WTC11 (cell line): ENCODE measurements around the gene OGDHL. TPM values are rescaled to one million over a fixed set of nuclear protein-coding genes. Genes with fewer than 3 reads are reported as not detected.

Experiments
- ATAC-seq: fragments of 200-7000 bp; cut with Tn5 transposase; 2 replicates; pipeline ENCODE4 v1.10.0; 2021; ENCODE audit warnings: mild to moderate bottlenecking, moderate library complexity
- CTCF ChIA-PET: fragments of 300-600 bp; sonication (Branson Sonifier 250); formaldehyde crosslinking; loops from one replicate; lab custom pipeline; 2021; ENCODE audit warnings: antibody characterized with exemption; lab: Charles Lee
- POLR2A ChIA-PET: fragments of 350-600 bp; sonication (Branson Sonifier 250); formaldehyde crosslinking; loops from one replicate; lab custom pipeline; 2021; ENCODE audit warnings: antibody characterized with exemption; lab: Charles Lee
- DNase-seq: peaks from one replicate; pipeline ENCODE4 v3.0.0; 2021; ENCODE audit warnings: low spot score
- H3K27ac Mint-ChIP-seq: 2 replicates; pipeline ENCODE4 v1.8.0; 2021; ENCODE audit warnings: mixed read lengths
- H3K27me3 Mint-ChIP-seq: 2 replicates; pipeline ENCODE4 v1.8.0; 2021; ENCODE audit warnings: low read depth, mild to moderate bottlenecking, moderate library complexity, mixed read lengths
- H3K36me3 Mint-ChIP-seq: 2 replicates; pipeline ENCODE4 v1.8.0; 2021; ENCODE audit warnings: mixed read lengths
- H3K4me1 Mint-ChIP-seq: 2 replicates; pipeline ENCODE4 v1.8.0; 2022; ENCODE audit warnings: mixed read lengths
- H3K4me3 Mint-ChIP-seq: 2 replicates; pipeline ENCODE4 v1.8.0; 2021; ENCODE audit warnings: mild to moderate bottlenecking, moderate library complexity, mixed read lengths
- H3K9me3 Mint-ChIP-seq: 2 replicates; pipeline ENCODE4 v1.8.0; 2021; ENCODE audit warnings: mixed read lengths
- AR ChIP-seq: fragments of 250-450 bp; sonication (Bioruptor Pico); IDR thresholded peaks from 2 replicates; pipeline ENCODE4 v1.9.0; 2021; ENCODE audit warnings: mild to moderate bottlenecking
- CBFB ChIP-seq: sonication (generic); formaldehyde crosslinking; IDR thresholded peaks from 2 replicates; pipeline ENCODE4 v1.8.1; 2022; ENCODE audit warnings: mild to moderate bottlenecking, low read depth, missing genetic modification reagents
- CDX4 ChIP-seq: fragments of 250-450 bp; sonication (Bioruptor Pico); IDR thresholded peaks from 2 replicates; pipeline ENCODE4 v1.9.0; 2021; ENCODE audit warnings: moderate library complexity, mild to moderate bottlenecking, inconsistent platforms, borderline replicate concordance
- E2F4 ChIP-seq: sonication (generic); formaldehyde crosslinking; IDR thresholded peaks from 2 replicates; pipeline ENCODE4 v1.8.1; 2022; ENCODE audit warnings: low read depth, mild to moderate bottlenecking, moderate library complexity, missing genetic modification reagents, borderline replicate concordance
- EMX1 ChIP-seq: fragments of 250-450 bp; sonication (Bioruptor Pico); IDR thresholded peaks from 2 replicates; pipeline ENCODE4 v1.8.0; 2021; ENCODE audit warnings: mild to moderate bottlenecking
- GTF2I ChIP-seq: fragments of 250-450 bp; sonication (Bioruptor Pico); conservative IDR thresholded peaks from 2 replicates; pipeline ENCODE4 v1.4.0; 2021; ENCODE audit warnings: mild to moderate bottlenecking
- HMGA2 ChIP-seq: fragments of 250-450 bp; sonication (Bioruptor Pico); IDR thresholded peaks from 2 replicates; pipeline ENCODE4 v1.4.0; 2021; ENCODE audit warnings: mild to moderate bottlenecking, moderate library complexity
- JAZF1 ChIP-seq: fragments of 250-450 bp; sonication (Bioruptor Pico); IDR thresholded peaks from 2 replicates; pipeline ENCODE4 v1.9.0; 2021; ENCODE audit warnings: moderate library complexity, mild to moderate bottlenecking, inconsistent platforms
- NFE2L1 ChIP-seq: sonication (generic); formaldehyde crosslinking; IDR thresholded peaks from 2 replicates; pipeline ENCODE4 v1.8.1; 2023; ENCODE audit warnings: missing genetic modification reagents
- PREB ChIP-seq: sonication (generic); formaldehyde crosslinking; IDR thresholded peaks from 2 replicates; pipeline ENCODE4 v1.8.1; 2022; ENCODE audit warnings: mild to moderate bottlenecking, missing genetic modification reagents, moderate library complexity, borderline replicate concordance
- RELA ChIP-seq: sonication (generic); formaldehyde crosslinking; IDR thresholded peaks from 2 replicates; pipeline ENCODE4 v1.8.1; 2022; ENCODE audit warnings: missing genetic modification reagents, mild to moderate bottlenecking, borderline replicate concordance
- SOX15 ChIP-seq: fragments of 250-450 bp; sonication (Bioruptor Pico); IDR thresholded peaks from 2 replicates; pipeline ENCODE4 v1.9.0; 2021; ENCODE audit warnings: mild to moderate bottlenecking
- STAT6 ChIP-seq: sonication (generic); formaldehyde crosslinking; conservative IDR thresholded peaks from 2 replicates; pipeline ENCODE4 v1.8.1; 2023; ENCODE audit warnings: mild to moderate bottlenecking, low read depth, missing genetic modification reagents, moderate library complexity
- ZNF121 ChIP-seq: sonication (generic); formaldehyde crosslinking; IDR thresholded peaks from 2 replicates; pipeline ENCODE4 v1.8.0; 2023; ENCODE audit warnings: missing genetic modification reagents
- ZNF281 ChIP-seq: sonication (generic); formaldehyde crosslinking; IDR thresholded peaks from 2 replicates; pipeline ENCODE4 v1.8.0; 2023; ENCODE audit warnings: mild to moderate bottlenecking, missing genetic modification reagents
- total RNA-seq: library from RNA; stranded (reverse); gene quantifications from 3 replicates; pipeline ENCODE4 v1.2.3, GENCODE V29; 2021

Gene OGDHL
- total RNA-seq, 1 experiment from 2014 or later: 35.1 TPM

GRCh38 chr10:49762566-49762877 is 399 bp upstream of the OGDHL start (continued):
- TF ChIP-seq E2F4 (CRISPR knock-in tag) (peak; percentile 1; the same call in 1 of the 2 replicates), CDX4 (CRISPR knock-in tag) (no peak), CBFB (no peak), RELA (CRISPR knock-in tag) (no peak), EMX1 (CRISPR knock-in tag) (no peak), ZNF281 (CRISPR knock-in tag) (no peak), NFE2L1 (CRISPR knock-in tag) (no peak; the same call in 1 of the 2 replicates), SOX15 (CRISPR knock-in tag) (no peak)

GRCh38 chr10:49761201-49761788 is 828 bp downstream of the OGDHL start:
- Mint-ChIP-seq H3K36me3 (peaks cover 2% of the 10 kb centered on the region; the same call in 1 of the 2 replicates), H3K27ac (no peak overlapping the region), H3K9me3 (peaks cover 1% of the 10 kb centered on the region), H3K4me3 (peak overlapping the region; percentile 67), H3K27me3 (peaks cover 16% of the 10 kb centered on the region), H3K4me1 (peaks cover 16% of the 10 kb centered on the region)
- no peak for TF ChIP-seq JAZF1 (CRISPR knock-in tag)
- TF ChIP-seq GTF2I (CRISPR knock-in tag): 0 out of 2 replicates have a peak, but pooled peaks have one; percentile 55
- TF ChIP-seq AR: no peak
- peak; percentile 66 for TF ChIP-seq ZNF121 (CRISPR knock-in tag)
- TF ChIP-seq PREB (CRISPR knock-in tag): no peak
- POLR2A ChIA-PET: no interaction called here
- CTCF ChIA-PET: interaction anchor here (0.9 to 1.0 kb wide), 2 partner anchors 16 to 20 kb away, joined by 3 read pairs; no protein-coding TSS in a partner anchor
- peak; percentile 33 for DNase-seq
- ATAC-seq: peak; percentile 11; the same call in 1 of the 2 replicates

- no peaks in the 10 kb centered on the region for H3K9me3 Mint-ChIP-seq
- peak overlapping the region; percentile 67 for H3K4me3 Mint-ChIP-seq
- CTCF ChIA-PET: interaction anchor here (1.0 to 1.1 kb wide), 2 partner anchors 16 to 20 kb away, joined by 3 to 4 read pairs; no protein-coding TSS in a partner anchor
- H3K36me3 Mint-ChIP-seq: peaks cover 2% of the 10 kb centered on the region; the same call in 1 of the 2 replicates
- POLR2A ChIA-PET: no interaction called here
- peaks cover 16% of the 10 kb centered on the region for H3K4me1 Mint-ChIP-seq
- ATAC-seq (no peak), DNase-seq (no peak)
- peaks cover 16% of the 10 kb centered on the region for H3K27me3 Mint-ChIP-seq
- H3K27ac Mint-ChIP-seq: no peak overlapping the region; the same call in 1 of the 2 replicates
- TF ChIP-seq STAT6 (CRISPR knock-in tag) (no peak), PREB (CRISPR knock-in tag) (no peak), GTF2I (CRISPR knock-in tag) (no peak), HMGA2 (CRISPR knock-in tag) (no peak)
Observed at GRCh38 chr10:49760789-49761188, 1.3 kb downstream of the OGDHL start.
